Duodenal mucosa (tissue), 2 donors: Measurements from ENCODE around the gene EEF1AKMT2.

Source experiments
- H3K27ac ChIP-seq: one replicate; pipeline ENCODE4 v1.7.0; 2013; ENCODE audit warnings: low read depth, low read length
- H3K27me3 ChIP-seq, 2 donors: one replicate each; pipeline ENCODE4 v1.7.0; 2013; ENCODE audit warnings: low read length in 2 of 2, control low read depth in 1 of 2; ENCODE audit not compliant: insufficient read depth in 2 of 2, control insufficient read depth in 1 of 2
- H3K36me3 ChIP-seq, 2 donors: one replicate each; pipeline ENCODE4 v1.7.0; 2013; ENCODE audit warnings: low read length in 2 of 2, control low read depth in 1 of 2; ENCODE audit not compliant: insufficient read depth in 2 of 2, control insufficient read depth in 1 of 2
- H3K4me1 ChIP-seq, 2 donors: one replicate each; pipeline ENCODE4 v1.7.0; 2013; ENCODE audit warnings: low read length in 2 of 2, control low read depth in 1 of 2; ENCODE audit not compliant: insufficient read depth in 2 of 2, control insufficient read depth in 1 of 2
- H3K4me3 ChIP-seq, 2 donors: one replicate each; pipeline ENCODE4 v1.7.0; 2013; ENCODE audit warnings: low read length in 2 of 2, low read depth in 1 of 2
- H3K9ac ChIP-seq, 2 donors: one replicate each; pipeline ENCODE4 v1.7.0; 2013; ENCODE audit warnings: low read length in 2 of 2, low read depth in 1 of 2
- H3K9me3 ChIP-seq, 2 donors: one replicate each; pipeline ENCODE4 v1.7.0; 2013; ENCODE audit warnings: low read length in 2 of 2, control low read depth in 1 of 2; ENCODE audit not compliant: control insufficient read depth in 1 of 2

Gene EEF1AKMT2

DNA sequence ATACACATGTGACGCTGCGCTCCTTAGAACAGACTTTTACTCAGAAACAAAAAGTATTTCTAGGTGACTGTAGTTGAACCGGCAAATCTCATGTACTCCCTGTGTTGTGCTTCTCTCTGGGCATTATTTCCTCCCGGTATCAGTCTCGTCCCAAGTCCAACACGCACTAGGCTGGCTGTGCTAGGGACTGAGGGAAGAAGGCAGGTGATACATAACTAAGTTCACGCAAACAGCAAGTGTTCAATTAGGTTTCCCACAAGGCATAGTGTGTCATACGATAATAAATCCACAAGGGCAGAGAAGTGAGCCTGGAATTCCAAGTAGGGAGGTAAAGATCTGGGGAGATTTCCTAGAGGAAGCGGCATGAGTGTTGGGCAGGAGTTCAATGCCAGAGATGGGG lies 67.9 kb downstream of the EEF1AKMT2 start:
- Histone ChIP-seq H3K36me3 (peaks cover 0 to 6% of the 10 kb centered on the region in 2 donors), H3K9me3 (no peaks in the 10 kb centered on the region), H3K9ac (peak overlapping the region; percentile 43 to 48), H3K27me3 (no peaks in the 10 kb centered on the region), H3K4me1 (peaks cover 72 to 74% of the 10 kb centered on the region in 2 donors), H3K27ac (peak overlapping the region; percentile 35), H3K4me3 (peak overlapping the region; percentile 7 to 24)

DNA sequence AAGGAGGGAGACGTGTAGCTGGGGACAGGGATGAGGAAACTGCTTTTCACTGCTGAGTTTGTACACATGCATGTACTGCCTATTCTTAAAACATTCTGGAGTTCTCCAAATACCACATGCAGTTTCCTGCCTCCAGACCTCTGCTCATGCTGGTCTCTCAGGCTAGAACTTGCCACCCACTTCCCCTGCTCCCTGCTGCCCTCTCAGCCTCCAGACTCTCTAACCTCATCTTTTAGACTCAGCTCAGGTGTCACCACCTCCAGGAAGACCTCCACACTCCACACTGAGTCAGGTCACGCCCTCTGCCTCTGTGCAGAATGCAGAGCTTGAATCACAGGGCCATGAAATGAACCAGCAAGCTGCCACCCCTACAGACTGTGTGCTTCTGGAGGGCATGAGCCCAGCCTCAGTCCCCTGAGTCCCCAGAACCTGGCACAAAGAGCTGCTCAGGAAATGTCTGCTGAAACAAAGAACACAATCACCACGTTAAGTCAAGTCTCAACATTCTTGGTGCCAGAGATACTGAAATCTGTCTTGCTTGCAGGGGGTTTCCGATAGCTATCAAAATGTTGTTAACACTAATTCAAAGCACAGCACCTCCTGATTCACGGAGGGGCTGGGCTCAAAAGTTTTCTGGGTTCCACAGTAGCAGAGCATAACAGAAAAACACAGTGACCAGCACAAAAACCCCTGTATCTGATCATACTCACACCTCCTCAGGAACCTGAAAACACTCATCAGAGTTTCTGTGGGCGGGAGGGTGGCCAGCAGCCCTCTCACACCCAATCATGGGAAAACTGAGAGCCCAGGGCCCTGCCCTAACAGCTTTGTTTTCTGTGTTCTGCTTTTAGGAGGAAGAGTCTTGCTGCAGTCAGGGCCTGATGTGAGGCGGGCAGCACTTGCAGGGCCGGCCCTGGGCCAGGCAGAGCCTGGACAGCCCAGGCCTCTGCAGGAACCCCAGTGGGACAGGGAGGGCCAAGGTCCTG lies 68.6 kb downstream of the EEF1AKMT2 start:
- Histone ChIP-seq H3K4me1 (peaks cover 72 to 74% of the 10 kb centered on the region in 2 donors), H3K4me3 (peak overlapping the region; percentile 7 to 24), H3K27ac (peak overlapping the region; percentile 26), H3K36me3 (peaks cover 0 to 6% of the 10 kb centered on the region in 2 donors), H3K9ac (peak overlapping the region; percentile 43 to 48), H3K27me3 (no peaks in the 10 kb centered on the region), H3K9me3 (no peaks in the 10 kb centered on the region)

GRCh38 chr10:124721330-124722045 lies 70.2 kb downstream of the EEF1AKMT2 start:
- H3K9ac ChIP-seq: peak overlapping the region in 1 of 2 donors; percentile 39
- peak overlapping the region; percentile 26 for H3K27ac ChIP-seq
- no peaks in the 10 kb centered on the region for H3K27me3 ChIP-seq
- peaks cover 75 to 76% of the 10 kb centered on the region in 2 donors for H3K4me1 ChIP-seq
- H3K4me3 ChIP-seq: no peak overlapping the region
- H3K9me3 ChIP-seq: no peaks in the 10 kb centered on the region
- peaks cover 6% of the 10 kb centered on the region in 2 donors for H3K36me3 ChIP-seq

DNA sequence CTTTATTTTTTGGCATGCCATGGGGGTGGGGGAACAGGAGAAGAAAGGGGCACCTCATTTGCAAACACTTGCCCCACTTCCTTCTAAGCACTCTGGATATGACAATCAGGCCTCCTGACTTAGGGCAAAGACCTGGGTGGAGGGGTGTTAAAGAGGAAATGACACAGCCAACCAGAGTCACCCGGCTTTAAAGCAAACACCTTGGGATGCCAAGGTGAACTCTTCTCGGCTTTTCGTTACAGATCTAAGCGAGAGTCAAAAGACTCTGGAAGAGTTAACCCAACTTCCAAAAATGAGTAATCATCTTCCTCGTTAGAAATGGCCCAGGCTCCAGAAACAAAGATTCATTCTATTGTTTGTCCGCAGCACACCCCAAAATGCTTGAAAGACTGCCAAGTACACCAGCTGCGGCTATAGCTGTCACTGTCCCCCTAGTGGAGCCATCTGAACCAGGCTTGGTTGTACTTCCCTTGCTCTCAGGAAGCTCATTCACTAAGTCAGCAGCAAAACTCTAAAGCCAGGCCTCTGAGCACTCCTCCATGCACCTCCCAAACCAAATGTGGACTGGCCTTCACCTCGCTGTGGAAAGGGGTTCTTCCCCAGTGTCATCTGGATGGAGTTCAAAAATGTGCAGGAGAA lies 72.4 kb downstream of the EEF1AKMT2 start:
- H3K4me1 ChIP-seq: peaks cover 70 to 71% of the 10 kb centered on the region in 2 donors
- no peaks in the 10 kb centered on the region for H3K9me3 ChIP-seq

DNA sequence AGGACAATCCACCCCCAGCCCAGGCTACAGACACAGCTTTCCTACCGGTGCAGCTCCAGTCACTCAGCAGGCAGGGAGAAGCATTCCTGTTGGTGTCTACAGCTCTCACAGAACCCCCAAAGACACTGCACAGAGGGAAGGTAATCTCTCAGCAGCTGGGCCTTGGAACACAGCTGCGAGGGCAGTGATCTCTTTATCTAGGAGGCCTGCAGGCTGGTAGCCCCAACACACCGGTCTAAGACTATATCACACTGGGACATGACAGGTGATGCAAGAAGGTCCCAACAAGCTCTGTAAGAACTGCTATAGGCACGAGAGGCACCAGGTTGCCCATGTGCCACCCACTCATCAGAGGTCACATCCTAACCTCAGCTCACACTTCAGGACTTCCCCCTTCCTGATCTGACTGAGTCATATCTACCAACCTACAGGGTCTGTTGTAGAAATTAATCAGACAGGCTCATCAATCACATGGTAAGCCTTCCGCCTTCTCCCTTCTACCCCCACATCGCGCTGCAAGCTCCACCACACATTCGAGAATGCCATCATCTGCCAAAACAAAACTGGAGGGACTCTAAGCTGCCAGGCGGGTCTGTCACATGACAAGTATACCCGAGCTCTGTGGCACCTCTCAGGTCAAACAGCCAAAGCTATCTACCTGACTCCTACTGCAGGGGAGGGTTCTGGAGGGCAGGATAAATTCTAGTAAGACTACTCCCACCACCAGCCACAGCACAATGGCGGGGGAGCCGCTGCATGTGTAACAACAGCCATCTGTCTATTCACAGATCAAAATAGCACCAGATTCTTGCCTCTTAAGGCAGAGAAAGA lies 73.6 kb downstream of the EEF1AKMT2 start:
- peak overlapping the region in 1 of 2 donors; percentile 19 for H3K9ac ChIP-seq

More for the DNA sequence above, 72.4 kb downstream of the EEF1AKMT2 start:
- Histone ChIP-seq H3K27ac (peak overlapping the region; percentile 36), H3K4me3 (peak overlapping the region; percentile 29 to 32), H3K9ac (peak overlapping the region; percentile 14 to 15), H3K27me3 (no peaks in the 10 kb centered on the region), H3K36me3 (peaks cover 0 to 12% of the 10 kb centered on the region in 2 donors)

DNA sequence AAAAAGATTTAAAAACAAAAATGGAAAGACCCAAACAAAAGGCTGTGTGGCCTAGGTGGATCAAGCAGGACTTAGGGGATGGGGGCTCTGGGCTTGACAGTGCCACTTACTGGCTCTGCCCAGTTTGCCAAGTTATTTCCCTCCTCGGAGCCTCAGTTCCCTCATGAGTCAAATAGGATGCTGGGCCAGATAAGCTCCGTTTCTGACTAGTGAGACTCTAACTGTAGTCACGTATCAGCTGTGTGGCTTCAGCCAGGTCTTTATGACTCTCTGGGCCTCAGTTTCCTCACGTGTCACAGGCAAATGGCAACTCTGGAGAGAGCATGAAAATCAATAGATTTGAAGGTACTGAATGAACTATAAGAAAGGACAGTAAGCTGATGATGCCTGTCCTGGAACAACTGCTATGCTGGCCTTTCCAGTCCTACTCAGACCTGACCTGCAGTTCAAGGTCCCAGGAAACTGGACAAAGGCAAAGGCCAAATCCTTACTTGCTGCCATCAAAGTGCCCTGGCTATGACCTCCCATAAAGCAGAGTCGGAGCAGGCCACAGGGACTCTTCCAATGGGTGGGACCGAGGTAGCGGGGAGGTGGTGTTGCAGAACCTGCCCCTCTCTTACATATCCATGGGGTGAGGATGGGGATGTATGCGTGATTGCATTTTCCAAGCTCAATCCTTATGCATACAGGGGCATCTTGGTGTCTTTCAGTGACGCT lies 74.5 kb downstream of the EEF1AKMT2 start:
- no peak overlapping the region for H3K27ac ChIP-seq
- H3K27me3 ChIP-seq: no peaks in the 10 kb centered on the region
- no peak overlapping the region for H3K4me3 ChIP-seq
- H3K9ac ChIP-seq: peak overlapping the region in 1 of 2 donors; percentile 19
- peaks cover 0 to 16% of the 10 kb centered on the region in 2 donors for H3K36me3 ChIP-seq
- peaks cover 58 to 61% of the 10 kb centered on the region in 2 donors for H3K4me1 ChIP-seq
- no peaks in the 10 kb centered on the region for H3K9me3 ChIP-seq

More for the DNA sequence above, 73.6 kb downstream of the EEF1AKMT2 start:
- H3K4me1 ChIP-seq: peaks cover 64 to 65% of the 10 kb centered on the region in 2 donors
- peaks cover 0 to 12% of the 10 kb centered on the region in 2 donors for H3K36me3 ChIP-seq
- no peak overlapping the region for H3K27ac ChIP-seq
- no peaks in the 10 kb centered on the region for H3K9me3 ChIP-seq
- H3K27me3 ChIP-seq: no peaks in the 10 kb centered on the region
- peak overlapping the region in 1 of 2 donors; percentile 1 for H3K4me3 ChIP-seq

GRCh38 chr10:124716369-124716768 lies 75.3 kb downstream of the EEF1AKMT2 start:
- Histone ChIP-seq H3K36me3 (peaks cover 0 to 16% of the 10 kb centered on the region in 2 donors), H3K4me1 (peaks cover 53 to 54% of the 10 kb centered on the region in 2 donors), H3K27ac (no peak overlapping the region), H3K9ac (no peak overlapping the region), H3K27me3 (no peaks in the 10 kb centered on the region), H3K4me3 (no peak overlapping the region), H3K9me3 (no peaks in the 10 kb centered on the region)

- no peak overlapping the region for H3K4me3 ChIP-seq
- H3K9ac ChIP-seq: no peak overlapping the region
- peaks cover 0 to 16% of the 10 kb centered on the region in 2 donors for H3K36me3 ChIP-seq
- H3K4me1 ChIP-seq: peaks cover 52 to 57% of the 10 kb centered on the region in 2 donors
- no peak overlapping the region for H3K27ac ChIP-seq
- H3K27me3 ChIP-seq: no peaks in the 10 kb centered on the region
- H3K9me3 ChIP-seq: no peaks in the 10 kb centered on the region
Observed at GRCh38 chr10:124715439-124715838, 76.2 kb downstream of the EEF1AKMT2 start.
